ENCODE data around the gene GIPC3. TPM values are rescaled to one million over a fixed set of nuclear protein-coding genes. Genes with fewer than 3 reads are reported as not detected.

Gene GIPC3
- total and polyA plus RNA-seq, 2 of the 8 experiments (the other 6 are each of a cell fraction or from before 2014, with no cell fraction given): 1.0 to 1.2 TPM

- no peaks in the 10 kb centered on the region for H3K79me2 ChIP-seq (ENCODE audit: control insufficient read depth in 1 of 2, insufficient read depth in 2 of 2, low read length in 2 of 2)
- no peak for TF ChIP-seq SAP30 (IDR thresholded peaks at IDR 0.05; ENCODE audit: insufficient read depth, insufficient replicate concordance, low read length)
- TF ChIP-seq ZNF274 (IDR thresholded peaks at IDR 0.05; ENCODE audit: borderline replicate concordance, extremely low read depth, low read length): no peak
- no peak for TF ChIP-seq CEBPB (IDR thresholded peaks at IDR 0.05; ENCODE audit: low read depth, low read length)
- TF ChIP-seq TAF7 (optimal IDR thresholded peaks at IDR 0.05; ENCODE audit: borderline replicate concordance, low read depth, low read length): no peak
- TF ChIP-seq MAFK (IDR thresholded peaks at IDR 0.05; ENCODE audit: low read depth, low read length): no peak
- H3K4me3 ChIP-seq (ENCODE audit: extremely low read depth in 1 of 4, insufficient read depth in 2 of 4, low read depth in 3 of 4, low read length in 4 of 4): no peak overlapping the region
- no peak overlapping the region for H4K5ac ChIP-seq (ENCODE audit: insufficient read length, low read depth, low read length)
- H4K8ac ChIP-seq (ENCODE audit: extremely low read depth, insufficient read depth, low read length): no peak overlapping the region
- H3K18ac ChIP-seq (ENCODE audit: extremely low read depth, low read length): no peak overlapping the region
- no peak overlapping the region for H2BK20ac ChIP-seq (ENCODE audit: low read length)
- DNase-seq (ENCODE audit: low read depth in 1 of 2, low spot score in 2 of 2): no peak
- H3K9me3 ChIP-seq (ENCODE audit: insufficient read depth in 2 of 2, low read depth in 1 of 2, low read length in 1 of 2): no peaks in the 10 kb centered on the region
- H4K91ac ChIP-seq (replicated peaks; ENCODE audit: insufficient read length, low read length): no peak overlapping the region
- peaks cover 0 to 3% (median 1%) of the 10 kb centered on the region in 4 experiments; a peak in 4 of 7 replicates for H3K4me1 ChIP-seq (replicated peaks in 1 of 4; ENCODE audit: control insufficient read depth in 3 of 4, insufficient read depth in 4 of 4, low read length in 3 of 4)
- H2AK5ac ChIP-seq (ENCODE audit: low read depth, low read length): no peak overlapping the region
- no peak overlapping the region for H2BK120ac ChIP-seq (replicated peaks; ENCODE audit: low read depth, low read length)
- H3K27ac ChIP-seq (ENCODE audit: low read depth, low read length): no peak overlapping the region
- H2BK12ac ChIP-seq (ENCODE audit: low read depth, low read length): no peak overlapping the region
- no peak overlapping the region for H3K4ac ChIP-seq (replicated peaks; ENCODE audit: insufficient read length, low read depth, low read length)
- POLR2A ChIA-PET (ENCODE audit: partially characterized antibody): interaction anchor here (0.9 to 1.6 kb wide), 2 partner anchors 26 to 98 kb away, joined by 3 to 4 read pairs; no protein-coding TSS in a partner anchor
- peaks cover 0 to 13% (median 12%) of the 10 kb centered on the region in 4 experiments; a peak in 5 of 7 replicates for H3K27me3 ChIP-seq (replicated peaks in 1 of 4; ENCODE audit: control insufficient read depth in 3 of 4, extremely low read depth in 1 of 4, insufficient read depth in 3 of 4, low read length in 3 of 4)
- H3K36me3 ChIP-seq (ENCODE audit: control insufficient read depth in 2 of 4, insufficient read depth in 4 of 4, low read length in 3 of 4): no peaks in the 10 kb centered on the region
- no peak for FAIRE-seq
- no peak overlapping the region for H3K4me2 ChIP-seq (ENCODE audit: insufficient read depth in 1 of 2, low read depth in 2 of 2, low read length in 2 of 2)
- no peak overlapping the region for H2BK5ac ChIP-seq (ENCODE audit: low read depth, low read length)
- H3K23ac ChIP-seq (ENCODE audit: insufficient read length): no peak overlapping the region
- H2BK15ac ChIP-seq (ENCODE audit: low read length): no peak overlapping the region
- no peak overlapping the region for H3K9ac ChIP-seq (replicated peaks in 1 of 4; ENCODE audit: extremely low read depth in 1 of 4, low read depth in 3 of 4, low read length in 3 of 4)
- peaks cover 5% of the 10 kb centered on the region; the same call in 1 of the 2 replicates for H3K23me2 ChIP-seq (ENCODE audit: low read depth, low read length)
- no peak overlapping the region for H3K56ac ChIP-seq (replicated peaks; ENCODE audit: insufficient read length, low read depth, low read length)
- WGBS, 2 experiments (ENCODE audit: extremely low coverage in 1 of 2, insufficient coverage in 1 of 2, insufficient read length in 1 of 2, insufficient replicate concordance in 2 of 2, low coverage in 1 of 2, low lambda C conversion rate in 2 of 2, missing lambda C conversion rate in 1 of 2): 86% methylated on average over 12 of the region's 12 CpGs; no CpG with 5 or more reads in 1 of the 2 experiments
- no peak overlapping the region for H2AFZ ChIP-seq (ENCODE audit: low read length)
- H4K20me1 ChIP-seq (replicated peaks in 1 of 2; ENCODE audit: control insufficient read depth in 1 of 2, insufficient read depth in 2 of 2, low read length in 2 of 2): peaks cover 0 to 3% of the 10 kb centered on the region in 2 experiments
- no peaks in the 10 kb centered on the region for H3K79me1 ChIP-seq (ENCODE audit: low read depth, low read length)
- CTCF ChIA-PET (ENCODE audit: partially characterized antibody): interaction anchor here (0.7 to 3.5 kb wide), 7 partner anchors 8 to 25 kb away, joined by 3 to 16 read pairs (median 3); partner anchors contain the start of gene GIPC3
- no peak overlapping the region for H3K14ac ChIP-seq (ENCODE audit: insufficient read length)
Observed at GRCh38 chr19:3601021-3601420, 15.7 kb downstream of the GIPC3 start.
